Stimulated activated effector memory CD8-positive, alpha-beta T cell treated with anti-CD3 and anti-CD28 coated beads, Interleukin-12 subunit alpha, Interleukin-12 subunit beta, amount 100 ng/mL, for 72 hours (primary cell): ENCODE data around the gene TCEAL2.
A peak's percentile ranks its signal among the peaks of the same experiment; 100 is the strongest.
"Not testable (repeated sequence)": the region's sequence is repeated elsewhere in the genome, so short reads cannot be mapped to it uniquely, and the experiment has no call there.

Source experiments
- ATAC-seq: fragments of 150-1000 bp; cut with Tn5 transposase; 2 replicates; pipeline ENCODE4 v1.10.0; 2021
- DNase-seq, 2 donors: peaks; one replicate each; pipeline ENCODE4 v3.0.0; 2021 to 2022; ENCODE audit warnings: low spot score in 2 of 2
- H3K27ac Mint-ChIP-seq: one replicate; pipeline ENCODE4 v1.8.0; 2022; ENCODE audit warnings: mild to moderate bottlenecking, mixed read lengths
- H3K36me3 Mint-ChIP-seq: one replicate; pipeline ENCODE4 v1.8.0; 2022; ENCODE audit warnings: mild to moderate bottlenecking, mixed read lengths
- H3K4me1 Mint-ChIP-seq: one replicate; pipeline ENCODE4 v1.8.0; 2022; ENCODE audit warnings: mixed read lengths
- H3K4me3 Mint-ChIP-seq: one replicate; pipeline ENCODE4 v1.8.0; 2022; ENCODE audit warnings: mild to moderate bottlenecking, mixed read lengths
- H3K9me3 Mint-ChIP-seq: one replicate; pipeline ENCODE4 v1.8.0; 2022; ENCODE audit warnings: mixed read lengths

TCEAL2 gene

DNA sequence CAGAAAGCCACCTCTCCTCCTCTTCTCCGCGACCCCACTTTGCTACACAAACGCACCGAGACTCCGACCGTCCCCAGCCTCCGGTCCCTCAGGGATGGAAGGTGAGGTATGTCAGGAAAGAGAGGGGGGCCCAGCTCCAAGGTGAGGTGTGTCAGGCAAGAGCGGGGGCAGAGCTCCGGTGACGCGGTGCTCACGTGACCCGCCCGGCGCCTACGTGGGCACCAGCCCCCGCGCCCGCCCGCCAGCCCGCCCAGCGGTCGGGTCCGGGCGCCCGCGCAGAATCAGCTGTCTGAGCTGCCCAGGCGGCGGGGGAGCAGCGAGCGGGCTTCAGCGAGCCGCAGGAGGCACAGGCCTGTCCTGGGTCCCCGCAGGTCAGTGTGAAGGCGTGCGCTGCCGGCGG lies at the start of gene TCEAL2:
Gene TCEAL2 (plus strand): TSS at position 244 of the 400 bp plus-strand sequence. CDS start 1,152 bp downstream, outside the sequence.
- Mint-ChIP-seq H3K4me3 (peak within 1 kb of the TSS; percentile 43), H3K4me1 (peaks cover 16% of the 10 kb centered on the region)
- not testable (repeated sequence) for H3K27ac Mint-ChIP-seq

DNA sequence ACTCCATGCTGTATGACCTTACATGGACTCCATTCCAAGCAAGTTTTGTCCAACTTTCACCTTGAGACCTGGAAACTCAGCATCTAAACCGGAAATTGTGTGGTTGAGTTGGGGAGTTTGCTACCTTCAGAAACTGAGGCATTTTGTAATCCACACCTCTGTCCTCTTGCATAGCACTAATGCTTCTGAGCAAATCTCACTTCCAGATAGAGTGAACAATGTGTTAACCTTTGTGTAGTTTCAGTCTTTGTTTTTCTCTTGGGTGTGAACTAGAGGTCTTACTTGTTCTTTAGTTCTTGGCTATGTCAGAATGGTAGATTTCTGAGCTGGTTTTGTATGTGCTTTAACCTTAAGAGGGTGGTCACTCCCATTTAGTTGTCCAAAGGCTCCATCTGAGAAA lies 48.1 kb upstream of the TCEAL2 start:
- Mint-ChIP-seq H3K36me3 (no peaks in the 10 kb centered on the region), H3K27ac (no peak overlapping the region), H3K9me3 (no peaks in the 10 kb centered on the region), H3K4me1 (no peaks in the 10 kb centered on the region), H3K4me3 (no peak overlapping the region)
- DNase-seq (no peak), ATAC-seq (no peak)

More for the DNA sequence above, at the start of gene TCEAL2:
- ATAC-seq, H3K36me3 Mint-ChIP-seq, DNase-seq, H3K9me3 Mint-ChIP-seq: not testable (repeated sequence)

DNA sequence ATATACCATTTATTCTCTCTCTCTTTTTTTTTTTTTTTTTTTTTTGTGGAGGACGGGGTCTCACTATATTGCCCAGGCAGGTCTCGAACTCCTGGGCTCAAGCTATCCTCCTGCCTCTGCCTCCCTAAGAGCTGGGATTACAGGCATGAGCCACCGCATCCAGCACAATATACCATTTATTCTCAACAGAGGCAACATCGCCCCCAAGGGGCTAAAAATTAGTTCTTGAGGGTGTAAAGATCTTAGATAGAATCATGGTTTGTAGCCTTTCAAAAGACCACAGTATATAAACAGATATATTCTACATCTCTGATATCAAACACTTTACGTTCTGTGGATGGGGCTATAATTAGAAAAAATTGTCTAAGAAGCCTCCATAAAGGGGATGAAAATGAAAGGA lies 39.8 kb upstream of the TCEAL2 start:
- no peak overlapping the region for H3K27ac Mint-ChIP-seq
- ATAC-seq (no peak), DNase-seq (no peak)
- H3K4me3 Mint-ChIP-seq, result no peak overlapping the region
- H3K9me3 Mint-ChIP-seq, result no peaks in the 10 kb centered on the region
- H3K36me3 Mint-ChIP-seq, result no peaks in the 10 kb centered on the region
- H3K4me1 Mint-ChIP-seq, result no peaks in the 10 kb centered on the region

DNA sequence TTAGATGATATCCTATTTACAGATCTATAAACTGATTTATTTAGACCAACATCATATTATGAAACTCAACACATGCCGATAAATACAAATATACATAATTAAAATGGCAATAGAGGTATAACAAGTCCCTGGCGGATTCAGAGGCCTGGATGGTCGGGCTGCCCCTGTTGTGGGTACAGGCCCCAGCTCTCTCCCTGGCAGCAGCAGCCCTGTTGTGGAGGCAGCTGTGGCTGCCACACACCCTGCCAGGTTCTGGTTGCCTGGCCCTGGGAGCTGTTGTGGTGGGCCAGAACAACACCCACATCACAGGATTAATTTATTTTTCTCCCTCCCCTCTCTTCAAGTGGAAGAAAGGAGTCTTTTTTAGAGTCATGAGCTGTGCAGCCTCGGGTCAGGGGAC lies 12.1 kb upstream of the TCEAL2 start:
- no peak overlapping the region for H3K27ac Mint-ChIP-seq
- H3K36me3 Mint-ChIP-seq, result no peaks in the 10 kb centered on the region
- ATAC-seq (no peak), DNase-seq (no peak)
- H3K9me3 Mint-ChIP-seq, result no peaks in the 10 kb centered on the region
- H3K4me1 Mint-ChIP-seq, result no peaks in the 10 kb centered on the region
- no peak overlapping the region for H3K4me3 Mint-ChIP-seq

DNA sequence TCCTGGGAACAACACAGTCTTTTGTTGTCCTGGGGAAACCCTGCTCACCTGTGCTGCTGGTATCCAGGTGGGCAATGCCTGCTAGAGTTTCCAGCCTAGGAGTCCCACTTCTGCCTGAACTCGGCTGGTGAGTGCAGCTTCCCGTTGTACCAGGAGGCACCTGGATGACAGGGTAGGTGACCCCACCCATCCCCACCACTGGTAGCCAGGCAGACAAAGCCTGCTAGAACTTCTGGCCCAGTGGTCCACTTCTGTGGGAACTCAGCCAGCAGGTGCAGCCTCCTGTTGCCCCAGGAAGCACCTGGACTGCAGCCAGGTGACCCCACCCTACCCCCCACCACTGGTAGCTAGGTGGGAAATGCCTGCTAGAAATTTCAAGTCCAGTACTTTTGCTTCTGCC lies 9.7 kb upstream of the TCEAL2 start:
- no peaks in the 10 kb centered on the region for H3K9me3 Mint-ChIP-seq
- no peak overlapping the region for H3K4me3 Mint-ChIP-seq
- H3K4me1 Mint-ChIP-seq, result no peaks in the 10 kb centered on the region
- no peak overlapping the region for H3K27ac Mint-ChIP-seq
- no peak for ATAC-seq
- H3K36me3 Mint-ChIP-seq, result no peaks in the 10 kb centered on the region
- DNase-seq, result no peak

DNA sequence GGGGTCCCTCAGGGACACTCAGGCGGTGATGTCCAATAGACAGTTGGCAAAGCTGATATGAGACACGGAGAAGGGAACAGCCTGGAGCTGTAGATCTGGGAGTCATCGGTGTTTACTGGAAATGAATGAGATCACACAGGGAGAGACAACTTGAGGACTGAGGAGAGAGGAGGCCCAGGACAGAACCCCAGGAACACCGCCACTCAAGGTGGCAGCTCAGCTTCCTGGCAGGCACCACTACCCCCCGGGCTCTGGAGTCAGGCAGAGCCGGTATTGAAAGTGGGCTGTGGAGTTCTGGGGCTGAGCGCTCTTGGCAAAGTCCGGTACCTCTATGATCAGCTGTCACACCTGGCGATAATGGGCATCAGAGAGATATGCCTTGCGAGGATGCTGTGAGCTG lies 465 bp upstream of the TCEAL2 start:
- not testable (repeated sequence) for H3K36me3 Mint-ChIP-seq, H3K27ac Mint-ChIP-seq, ATAC-seq, DNase-seq, H3K9me3 Mint-ChIP-seq
- Mint-ChIP-seq H3K4me3 (peak overlapping the region; percentile 43), H3K4me1 (peaks cover 16% of the 10 kb centered on the region)

DNA sequence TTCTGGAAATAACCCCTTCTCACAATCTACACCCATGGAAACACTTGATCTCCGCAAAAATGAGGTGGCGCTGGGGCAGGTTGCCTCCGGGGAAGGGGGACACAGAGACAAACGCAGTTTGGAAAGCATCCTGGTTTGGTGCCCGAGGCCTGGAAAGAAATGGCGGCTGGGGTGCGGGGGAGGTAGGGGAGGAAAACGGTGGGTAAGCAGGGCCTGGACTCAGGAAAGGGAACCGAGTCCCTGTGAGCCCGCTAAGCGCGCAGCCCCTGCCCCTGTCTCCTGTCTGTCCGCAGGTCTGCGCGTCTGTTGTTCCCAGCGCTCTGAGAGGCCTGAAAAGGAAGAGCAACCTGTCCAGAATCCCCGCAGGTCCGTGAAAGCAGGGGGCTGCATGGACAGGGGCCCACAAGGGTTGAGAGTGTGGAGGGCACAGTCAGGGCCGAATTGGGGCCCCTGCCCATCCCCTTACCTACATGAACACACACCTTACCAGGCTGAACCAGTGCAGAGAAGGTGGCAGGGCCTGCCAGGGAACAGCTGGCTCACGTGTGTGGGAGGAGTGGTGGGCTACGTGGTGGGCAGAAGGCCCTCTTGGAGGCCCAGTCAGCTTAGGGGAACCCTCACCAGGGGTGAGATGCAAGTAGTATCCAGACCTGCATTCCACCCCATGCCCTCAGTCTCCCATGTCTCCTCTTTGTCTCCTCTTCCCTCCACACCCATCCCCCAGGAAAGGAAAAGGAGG lies 770 bp downstream of the TCEAL2 start:
- not testable (repeated sequence) for H3K4me3 Mint-ChIP-seq, H3K36me3 Mint-ChIP-seq, DNase-seq, ATAC-seq, H3K27ac Mint-ChIP-seq, H3K9me3 Mint-ChIP-seq
- peaks cover 16% of the 10 kb centered on the region for H3K4me1 Mint-ChIP-seq

DNA sequence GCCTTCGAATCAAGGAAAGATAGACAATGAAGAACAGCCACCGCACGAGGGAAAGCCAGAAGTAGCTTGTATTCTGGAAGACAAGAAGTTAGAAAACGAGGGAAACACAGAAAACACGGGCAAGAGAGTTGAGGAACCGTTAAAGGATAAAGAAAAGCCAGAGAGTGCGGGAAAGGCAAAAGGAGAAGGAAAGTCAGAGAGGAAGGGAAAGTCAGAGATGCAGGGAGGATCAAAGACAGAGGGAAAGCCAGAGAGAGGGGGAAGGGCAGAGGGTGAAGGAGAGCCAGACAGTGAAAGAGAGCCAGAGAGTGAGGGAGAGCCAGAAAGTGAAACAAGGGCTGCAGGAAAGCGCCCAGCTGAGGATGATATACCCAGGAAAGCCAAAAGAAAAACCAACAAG lies 1.4 kb downstream of the TCEAL2 start:
- Mint-ChIP-seq H3K4me3 (no peak overlapping the region), H3K4me1 (peaks cover 16% of the 10 kb centered on the region), H3K27ac (no peak overlapping the region), H3K36me3 (no peaks in the 10 kb centered on the region), H3K9me3 (no peaks in the 10 kb centered on the region)
- DNase-seq, result no peak
- no peak for ATAC-seq

DNA sequence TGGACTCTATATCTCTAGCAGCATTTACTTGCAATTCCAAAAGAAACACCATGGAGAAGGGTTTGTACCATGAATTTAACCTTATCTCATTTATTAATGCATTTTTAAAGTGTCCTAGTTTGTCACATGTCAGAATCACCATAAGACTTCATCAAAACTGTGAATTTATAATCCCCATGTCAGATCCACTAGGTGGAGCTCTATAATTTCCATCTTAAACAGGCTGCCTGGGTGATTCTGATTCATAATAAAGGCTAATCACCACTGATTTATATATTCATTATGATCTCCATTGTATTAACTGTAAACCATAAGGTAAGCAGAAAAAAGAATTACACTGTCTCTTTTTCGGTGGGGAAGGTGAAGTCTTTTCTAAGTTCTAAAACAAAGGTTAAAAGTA lies 4.0 kb downstream of the TCEAL2 start:
- DNase-seq (no peak), ATAC-seq (no peak)
- H3K9me3 Mint-ChIP-seq, result no peaks in the 10 kb centered on the region
- H3K27ac Mint-ChIP-seq, result no peak overlapping the region
- H3K4me3 Mint-ChIP-seq, result no peak overlapping the region
- no peaks in the 10 kb centered on the region for H3K36me3 Mint-ChIP-seq
- peaks cover 14% of the 10 kb centered on the region for H3K4me1 Mint-ChIP-seq

DNA sequence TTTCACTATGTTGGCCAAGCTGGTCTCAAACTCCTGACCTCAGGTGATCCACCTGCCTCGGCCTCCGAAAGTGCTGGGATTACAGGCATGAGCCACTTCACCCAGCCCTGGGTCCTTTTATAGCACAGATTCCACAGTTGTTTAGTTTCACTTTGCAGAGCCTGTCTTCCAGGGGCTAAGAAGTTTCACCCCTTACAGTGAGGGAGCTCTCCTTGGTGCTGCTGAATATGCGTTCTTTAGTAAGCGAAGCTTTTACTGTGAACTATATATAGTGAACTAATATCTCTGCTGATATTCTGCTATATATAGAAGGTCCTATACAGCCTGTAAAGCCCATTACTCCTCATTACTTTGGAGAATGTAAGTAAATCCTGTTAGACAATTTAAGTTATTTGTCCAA lies 12.6 kb downstream of the TCEAL2 start:
- Mint-ChIP-seq H3K9me3 (no peaks in the 10 kb centered on the region), H3K4me1 (no peaks in the 10 kb centered on the region), H3K27ac (no peak overlapping the region), H3K4me3 (no peak overlapping the region), H3K36me3 (no peaks in the 10 kb centered on the region)
- no peak for DNase-seq
- ATAC-seq, result no peak

DNA sequence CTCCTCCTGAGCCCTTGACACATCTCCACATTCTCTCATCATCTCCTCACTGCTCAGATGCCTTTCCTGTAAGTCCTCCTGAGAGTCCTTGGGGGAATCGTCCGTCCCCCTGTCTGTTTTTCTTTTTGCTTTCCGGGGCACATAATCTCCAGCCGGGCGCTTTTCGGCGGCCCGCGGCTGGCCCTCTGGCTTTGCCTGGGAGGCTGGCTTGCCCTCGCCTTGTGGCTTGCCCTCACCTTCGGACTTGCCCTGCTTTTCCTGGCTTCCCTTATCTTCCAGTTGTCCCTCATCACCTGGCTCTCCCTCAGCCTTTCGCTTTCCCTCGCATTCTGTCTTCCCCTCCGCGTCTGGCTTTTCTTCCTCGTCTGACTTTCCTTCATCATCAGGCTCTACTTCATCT lies 15.4 kb downstream of the TCEAL2 start:
- H3K36me3 Mint-ChIP-seq, DNase-seq, ATAC-seq, H3K4me1 Mint-ChIP-seq, H3K4me3 Mint-ChIP-seq, H3K27ac Mint-ChIP-seq, H3K9me3 Mint-ChIP-seq: not testable (repeated sequence)

DNA sequence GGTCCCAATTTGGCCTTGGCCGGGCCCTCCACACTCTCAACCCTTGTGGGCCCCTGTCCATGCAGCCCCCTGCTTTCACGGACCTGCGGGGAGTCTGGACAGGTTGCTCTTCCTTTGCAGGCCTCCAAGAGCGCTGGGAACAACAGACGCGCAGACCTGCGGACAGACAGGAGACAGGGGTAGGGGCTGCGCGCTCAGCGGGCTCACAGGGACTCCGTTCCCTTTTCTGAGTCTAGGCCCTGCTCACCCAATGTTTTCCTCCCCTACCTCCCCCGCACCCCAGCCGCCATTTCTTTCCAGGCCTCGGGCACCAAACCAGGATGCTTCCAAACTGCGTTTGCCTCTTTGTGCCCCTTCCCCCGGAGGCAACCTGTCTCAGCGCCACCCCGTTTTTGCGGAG lies 16.2 kb downstream of the TCEAL2 start:
- DNase-seq, H3K4me3 Mint-ChIP-seq, H3K27ac Mint-ChIP-seq, H3K36me3 Mint-ChIP-seq, ATAC-seq, H3K9me3 Mint-ChIP-seq, H3K4me1 Mint-ChIP-seq: not testable (repeated sequence)

DNA sequence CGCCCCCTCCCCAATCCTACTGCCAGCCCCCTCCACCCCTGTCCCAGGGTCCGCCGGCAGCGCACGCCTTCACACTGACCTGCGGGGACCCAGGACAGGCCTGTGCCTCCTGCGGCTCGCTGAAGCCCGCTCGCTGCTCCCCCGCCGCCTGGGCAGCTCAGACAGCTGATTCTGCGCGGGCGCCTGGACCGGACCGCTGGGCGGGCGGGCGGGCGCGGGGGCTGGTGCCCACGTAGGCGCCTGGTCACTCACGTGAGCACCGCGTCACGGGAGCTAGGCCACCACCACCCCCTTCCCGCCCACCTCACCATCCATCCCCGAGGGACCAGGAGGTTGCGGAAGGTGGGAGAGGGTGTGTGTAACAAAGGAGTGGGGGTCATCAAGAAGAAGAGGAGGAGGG lies 16.8 kb downstream of the TCEAL2 start, which contains the start of gene TCEAL6:
Gene TCEAL6 (minus strand): TSS at position 208 of the 400 bp plus-strand sequence.
- DNase-seq, H3K4me1 Mint-ChIP-seq, H3K27ac Mint-ChIP-seq, H3K9me3 Mint-ChIP-seq, ATAC-seq, H3K4me3 Mint-ChIP-seq, H3K36me3 Mint-ChIP-seq: not testable (repeated sequence)

DNA sequence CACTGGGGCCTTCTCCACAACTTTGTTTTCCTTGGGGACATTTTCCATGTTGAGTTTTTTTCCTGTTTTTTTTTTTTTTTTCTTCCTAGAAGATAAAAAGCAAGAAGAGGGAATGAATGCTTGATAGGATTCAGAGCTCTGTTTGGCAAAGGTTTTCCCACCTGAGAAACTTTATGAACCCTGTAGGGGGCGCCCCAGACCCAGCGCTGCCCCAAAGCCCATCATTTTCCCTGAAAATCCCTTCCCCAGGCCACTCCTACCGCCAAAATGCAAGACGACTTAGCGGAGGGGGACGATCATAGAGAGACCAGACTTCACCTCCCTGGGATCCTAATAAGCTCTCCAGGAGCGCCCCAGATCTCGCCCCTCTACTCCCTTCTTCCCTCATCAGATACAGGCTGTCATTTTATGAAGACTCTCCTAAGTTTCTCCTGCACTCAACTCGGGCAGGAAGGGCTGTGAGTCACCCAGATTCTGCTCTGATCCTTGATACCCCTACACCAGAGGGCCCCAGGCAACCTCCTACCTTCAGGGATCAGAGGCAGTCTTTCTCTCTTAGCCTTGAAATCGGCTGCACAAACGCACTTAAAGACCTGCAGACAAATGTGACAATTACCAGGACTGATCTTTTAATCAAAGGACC lies 28.9 kb downstream of the TCEAL2 start:
- H3K27ac Mint-ChIP-seq, result peak overlapping the region; percentile 95
- H3K9me3 Mint-ChIP-seq, result no peaks in the 10 kb centered on the region
- H3K36me3 Mint-ChIP-seq, result peaks cover 5% of the 10 kb centered on the region
- ATAC-seq (no peak), DNase-seq (peak in 1 of 2 donors; percentile 43)
- H3K4me3 Mint-ChIP-seq, result peak overlapping the region; percentile 96
- H3K4me1 Mint-ChIP-seq, result peaks cover 23% of the 10 kb centered on the region

DNA sequence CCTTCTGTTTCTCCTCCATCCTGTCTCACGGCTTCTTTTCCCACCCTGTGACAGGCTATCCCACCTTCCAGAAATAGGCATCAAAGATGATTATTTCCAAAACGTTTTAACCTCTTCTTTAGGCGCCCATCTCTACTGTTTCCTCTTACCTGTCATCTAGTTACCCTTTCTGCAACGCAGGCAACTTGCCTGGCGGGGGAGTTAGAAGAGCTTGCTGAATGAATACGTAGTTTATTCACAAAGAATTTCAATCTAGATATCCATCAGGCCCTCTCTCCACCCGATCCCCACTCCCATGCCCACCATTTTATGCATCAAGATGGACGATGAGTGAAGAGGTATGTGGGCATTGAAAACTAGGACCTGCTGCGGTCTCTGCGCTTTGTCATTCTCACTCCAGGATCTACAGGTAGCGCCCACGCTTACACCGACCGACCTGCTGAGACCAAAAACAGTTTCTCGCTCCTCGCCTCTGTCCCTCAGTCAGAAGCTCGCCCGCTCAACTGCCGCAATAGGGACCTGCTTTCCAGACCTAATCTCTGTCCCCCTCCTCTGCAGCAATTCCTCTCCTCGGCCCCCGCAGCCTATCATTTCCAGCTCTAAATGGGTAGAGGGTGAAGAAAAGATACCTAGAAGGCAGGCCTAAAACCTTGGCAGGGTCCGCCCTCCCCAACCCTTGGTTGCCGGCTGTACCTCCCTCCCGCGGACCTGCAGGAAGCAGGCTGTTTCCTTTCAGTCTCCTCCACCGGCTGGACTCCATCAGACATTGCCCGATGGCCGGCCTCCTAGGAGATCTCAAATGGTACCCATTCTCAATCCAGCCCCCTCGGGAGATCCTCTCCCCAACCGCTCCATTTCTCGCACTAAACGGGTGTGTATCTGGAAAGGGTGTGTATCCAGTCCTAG lies 29.7 kb downstream of the TCEAL2 start:
- peaks cover 5% of the 10 kb centered on the region for H3K36me3 Mint-ChIP-seq
- peak overlapping the region; percentile 95 for H3K27ac Mint-ChIP-seq
- H3K9me3 Mint-ChIP-seq, result no peaks in the 10 kb centered on the region
- H3K4me3 Mint-ChIP-seq, result peak overlapping the region; percentile 96
- DNase-seq (peak; percentile 10 to 57), ATAC-seq (peak; percentile 65)
- peaks cover 23% of the 10 kb centered on the region for H3K4me1 Mint-ChIP-seq
